K562 treated with DMSO at 1 percent for 4 hours (cell line): ENCODE results near the gene PRKACG. TPM values are rescaled to one million over a fixed set of nuclear protein-coding genes. Genes with fewer than 3 reads are reported as not detected.

ENCODE experiments used
- total RNA-seq: library from RNA; unstranded; fragments of 300-600 nt; gene quantifications from 2 replicates; pipeline ENCODE4 v1.2.3, GENCODE V29; 2022; ENCODE audit not compliant: insufficient read depth

The PRKACG gene
- not detected in 2 replicates for total RNA-seq

DNA sequence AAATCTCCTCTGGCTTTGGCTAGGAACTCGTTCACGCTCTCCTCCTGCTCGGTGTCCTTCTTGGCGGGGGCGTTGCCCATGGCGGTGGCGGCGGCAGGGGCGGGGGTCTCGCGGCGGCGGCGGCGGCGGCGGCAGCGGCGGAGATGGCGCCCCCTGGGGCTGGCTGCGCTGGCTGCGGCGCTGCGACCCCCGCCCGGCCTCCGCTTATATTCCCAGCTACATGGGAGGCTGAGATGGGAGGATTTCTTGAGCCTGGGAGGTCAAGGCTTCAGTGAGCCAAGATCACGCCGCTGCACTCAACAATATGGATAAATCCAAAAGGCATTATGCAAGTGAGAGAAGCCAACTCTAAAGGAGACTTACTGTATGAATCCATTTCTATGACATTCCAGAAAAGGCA, at the start of gene PRKACG:
TSS of gene PRKACG (minus strand) at position 101 of the 400 bp plus-strand sequence. CDS start at position 80, 21 bp downstream.

GRCh38 chr9:69035438-69036308, 21.8 kb upstream of the PRKACG start, which contains the start of gene FXN:
Gene FXN, plus strand, starts transcription at chr9:69035752. Its CDS starts 31 bp downstream, at chr9:69035783.

Other genes starting within 250 kb of the PRKACG start
- gene FXN, start 21.6 kb upstream of the PRKACG start, total RNA-seq = 6.9 and 8.3 TPM in 2 replicates
- gene TJP2, start 160.2 kb upstream of the PRKACG start, total RNA-seq = 23.2 and 34.1 TPM in 2 replicates